DND-41 (cell line): Measurements from ENCODE around the gene SULF2.

Source experiments
- ATAC-seq: fragments of 200-7000 bp; cut with Tn5 transposase; 3 replicates; pipeline ENCODE4 v1.9.1; 2021; ENCODE audit warnings: low read depth; ENCODE audit not compliant: insufficient read depth
- DNase-seq: peaks from one replicate; pipeline ENCODE4 v3.0.0-alpha.2; 2020
- H2AFZ ChIP-seq: 2 replicates; pipeline ENCODE4 v1.6.0; 2012; ENCODE audit warnings: low read depth, low read length
- H3K27ac ChIP-seq: 2 replicates; pipeline ENCODE4 v1.5.1; 2012; ENCODE audit warnings: low read length, inconsistent platforms
- H3K27me3 ChIP-seq: fragments of 200-600 bp; sonication (generic); 2 replicates; pipeline ENCODE4 v1.6.0; 2012; ENCODE audit warnings: low read length, mild to moderate bottlenecking, inconsistent platforms; ENCODE audit not compliant: insufficient read depth, poor library complexity
- H3K36me3 ChIP-seq: 2 replicates; pipeline ENCODE4 v1.5.1; 2012; ENCODE audit warnings: low read length, inconsistent platforms; ENCODE audit not compliant: insufficient read depth
- H3K4me1 ChIP-seq: 2 replicates; pipeline ENCODE4 v1.5.1; 2012; ENCODE audit warnings: mild to moderate bottlenecking, low read length; ENCODE audit not compliant: insufficient read depth
- H3K4me2 ChIP-seq: 2 replicates; pipeline ENCODE4 v1.6.0; 2012; ENCODE audit warnings: mild to moderate bottlenecking, moderate library complexity, low read length, inconsistent platforms; ENCODE audit not compliant: insufficient read depth
- H3K4me3 ChIP-seq, 2 experiments: fragments of 200-600 bp in 1 of 2; shearing (Covaris generic) in 1 of 2; 2 replicates each; pipeline ENCODE4 v1.5.1; 2012 to 2016; ENCODE audit warnings: inconsistent platforms in 2 of 2, low read length in 2 of 2, mild to moderate bottlenecking in 2 of 2, low read depth in 1 of 2, moderate library complexity in 1 of 2
- H3K79me2 ChIP-seq: 2 replicates; pipeline ENCODE4 v1.6.0; 2012; ENCODE audit warnings: low read length, inconsistent platforms; ENCODE audit not compliant: insufficient read depth
- H3K9ac ChIP-seq: 2 replicates; pipeline ENCODE4 v1.6.0; 2012; ENCODE audit warnings: low read depth, mild to moderate bottlenecking, inconsistent platforms, low read length, moderate library complexity
- H3K9me3 ChIP-seq: 2 replicates; pipeline ENCODE4 v1.5.1; 2012; ENCODE audit warnings: low read length, moderate library complexity, mild to moderate bottlenecking, inconsistent platforms; ENCODE audit not compliant: insufficient read depth, severe bottlenecking
- H4K20me1 ChIP-seq: 2 replicates; pipeline ENCODE4 v1.6.0; 2012; ENCODE audit warnings: low read length; ENCODE audit not compliant: insufficient read depth
- EZH2 ChIP-seq: IDR thresholded peaks from 3 replicates; pipeline ENCODE4 v1.6.1; 2012; ENCODE audit warnings: borderline replicate concordance, low read depth, mild to moderate bottlenecking, moderate library complexity, low read length, inconsistent platforms; ENCODE audit not compliant: severe bottlenecking
- TF ChIP-seq, protein P1 (sequence below): IDR thresholded peaks from 2 replicates; pipeline ENCODE4 v1.5.1; 2012; ENCODE audit warnings: borderline replicate concordance, low read length, moderate library complexity, mild to moderate bottlenecking; ENCODE audit not compliant: poor library complexity, severe bottlenecking; ENCODE audit errors: extremely low read depth

SULF2 gene

DNA sequence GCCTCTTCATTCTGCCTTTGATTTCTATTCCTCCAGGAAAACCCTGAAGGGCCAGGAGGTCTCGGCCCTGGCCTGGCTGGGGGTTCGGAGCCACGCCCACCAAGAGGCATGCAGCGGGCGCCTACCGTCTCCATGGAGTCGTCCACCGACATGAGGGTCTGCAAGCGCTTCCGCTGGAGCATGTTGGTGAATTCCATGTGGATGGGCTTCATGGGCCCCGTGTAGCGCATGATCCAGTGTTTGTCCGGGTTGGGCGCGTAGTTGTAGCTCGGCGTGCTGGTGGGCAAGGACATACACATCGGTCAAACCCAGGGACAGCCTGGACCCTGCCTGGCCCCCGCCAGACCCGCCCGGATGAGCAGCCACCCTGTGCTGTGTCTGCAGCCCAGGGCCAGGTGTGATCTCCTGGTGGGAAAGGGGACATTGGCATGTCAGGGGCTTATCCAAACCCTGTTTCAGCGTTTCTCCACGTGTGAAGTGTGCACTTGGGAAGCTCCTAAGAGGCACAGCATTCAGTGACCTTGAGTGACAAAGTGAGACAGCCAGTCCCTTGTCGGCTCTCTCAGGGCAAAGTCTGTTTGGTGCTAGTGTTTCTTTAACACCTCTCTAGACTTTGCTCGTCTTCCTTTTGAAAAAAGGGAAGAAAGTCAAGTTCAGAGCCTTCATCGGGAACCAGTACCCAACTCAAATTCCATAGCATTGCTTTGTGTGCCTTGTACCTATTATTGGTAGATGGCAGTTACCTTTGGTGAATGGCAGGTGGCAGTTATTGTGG is 100.8 kb downstream of the SULF2 start:
- no peak overlapping the region for H3K4me2 ChIP-seq
- H3K79me2 ChIP-seq: no peaks in the 10 kb centered on the region
- ATAC-seq (no peak), DNase-seq (no peak)
- H3K36me3 ChIP-seq: no peaks in the 10 kb centered on the region
- H2AFZ ChIP-seq: no peak overlapping the region
- no peaks in the 10 kb centered on the region for H4K20me1 ChIP-seq
- H3K4me1 ChIP-seq: no peaks in the 10 kb centered on the region
- H3K9me3 ChIP-seq: no peaks in the 10 kb centered on the region
- TF ChIP-seq, protein P1, sequence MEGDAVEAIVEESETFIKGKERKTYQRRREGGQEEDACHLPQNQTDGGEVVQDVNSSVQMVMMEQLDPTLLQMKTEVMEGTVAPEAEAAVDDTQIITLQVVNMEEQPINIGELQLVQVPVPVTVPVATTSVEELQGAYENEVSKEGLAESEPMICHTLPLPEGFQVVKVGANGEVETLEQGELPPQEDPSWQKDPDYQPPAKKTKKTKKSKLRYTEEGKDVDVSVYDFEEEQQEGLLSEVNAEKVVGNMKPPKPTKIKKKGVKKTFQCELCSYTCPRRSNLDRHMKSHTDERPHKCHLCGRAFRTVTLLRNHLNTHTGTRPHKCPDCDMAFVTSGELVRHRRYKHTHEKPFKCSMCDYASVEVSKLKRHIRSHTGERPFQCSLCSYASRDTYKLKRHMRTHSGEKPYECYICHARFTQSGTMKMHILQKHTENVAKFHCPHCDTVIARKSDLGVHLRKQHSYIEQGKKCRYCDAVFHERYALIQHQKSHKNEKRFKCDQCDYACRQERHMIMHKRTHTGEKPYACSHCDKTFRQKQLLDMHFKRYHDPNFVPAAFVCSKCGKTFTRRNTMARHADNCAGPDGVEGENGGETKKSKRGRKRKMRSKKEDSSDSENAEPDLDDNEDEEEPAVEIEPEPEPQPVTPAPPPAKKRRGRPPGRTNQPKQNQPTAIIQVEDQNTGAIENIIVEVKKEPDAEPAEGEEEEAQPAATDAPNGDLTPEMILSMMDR: no peak
- no peak for TF ChIP-seq EZH2
- H3K9ac ChIP-seq: no peak overlapping the region
- no peaks in the 10 kb centered on the region for H3K27me3 ChIP-seq
- H3K4me3 ChIP-seq: no peak overlapping the region
- H3K27ac ChIP-seq: no peak overlapping the region

GRCh38 chr20:47682916-47683315 is 102.4 kb downstream of the SULF2 start:
- Histone ChIP-seq H2AFZ (no peak overlapping the region), H3K27ac (no peak overlapping the region), H3K36me3 (no peaks in the 10 kb centered on the region), H3K79me2 (no peaks in the 10 kb centered on the region), H3K27me3 (no peaks in the 10 kb centered on the region), H4K20me1 (no peaks in the 10 kb centered on the region; the same call in 1 of the 2 replicates), H3K4me3 (no peak overlapping the region), H3K4me1 (no peaks in the 10 kb centered on the region), H3K4me2 (no peak overlapping the region), H3K9ac (no peak overlapping the region), H3K9me3 (no peaks in the 10 kb centered on the region)
- ATAC-seq: no peak
- no peak for DNase-seq
- TF ChIP-seq, protein P1: no peak
- no peak for TF ChIP-seq EZH2

DNA sequence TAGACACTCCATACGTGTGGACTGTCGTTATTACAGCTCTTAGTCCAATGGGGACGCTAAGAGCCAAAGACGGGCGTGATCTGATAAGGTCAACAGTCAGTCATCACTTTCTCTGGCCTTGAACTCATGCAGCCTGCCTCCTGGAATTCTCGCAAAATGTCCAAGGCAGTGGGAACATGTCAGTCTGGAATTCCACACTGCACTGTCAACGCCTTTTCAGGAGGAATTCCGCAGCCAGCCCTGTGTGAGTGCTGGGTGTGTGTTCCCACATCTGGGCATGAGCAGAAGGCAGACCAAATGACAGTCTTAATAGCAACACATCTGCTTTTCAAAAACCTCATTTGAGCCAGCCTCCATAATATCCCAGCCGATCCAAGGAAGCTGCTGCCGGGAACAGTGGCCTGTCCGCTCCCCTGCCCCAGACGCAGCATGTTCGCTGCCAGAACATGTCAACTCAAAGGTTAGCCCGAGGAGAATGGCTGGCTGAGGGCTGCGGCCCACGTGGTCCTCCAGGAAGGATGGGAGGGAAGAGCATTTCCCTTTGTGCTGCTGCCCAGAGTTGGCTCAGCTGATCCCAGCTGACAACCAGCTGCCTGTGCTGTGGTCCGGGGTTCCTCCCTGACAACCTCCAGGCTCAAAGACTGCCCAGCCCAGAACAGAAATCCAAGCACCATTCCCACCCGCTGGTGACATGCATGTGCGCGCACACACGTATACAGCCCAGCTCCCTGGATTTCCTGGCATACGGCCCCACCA is 103.1 kb downstream of the SULF2 start:
- DNase-seq: no peak
- Histone ChIP-seq H3K4me3 (no peak overlapping the region), H3K9ac (no peak overlapping the region), H3K4me2 (no peak overlapping the region), H3K9me3 (no peaks in the 10 kb centered on the region), H2AFZ (no peak overlapping the region), H3K79me2 (no peaks in the 10 kb centered on the region), H3K36me3 (no peaks in the 10 kb centered on the region), H4K20me1 (no peaks in the 10 kb centered on the region; the same call in 1 of the 2 replicates), H3K4me1 (no peaks in the 10 kb centered on the region), H3K27me3 (no peaks in the 10 kb centered on the region), H3K27ac (no peak overlapping the region)
- ATAC-seq: no peak
- TF ChIP-seq, protein P1: no peak
